MM.1S (cell line): ENCODE data around the gene TMTC2.

Source experiments
- DNase-seq: peaks from one replicate; pipeline ENCODE4 v3.0.0-alpha.2; 2015
- H2AFZ ChIP-seq: fragments of 300-600 bp; sonication (generic); 2 replicates; pipeline ENCODE4 v1.6.0; 2016; ENCODE audit warnings: antibody characterized with exemption, low read length
- H3F3A ChIP-seq: fragments of 300-600 bp; sonication (generic); 2 replicates; pipeline ENCODE4 v1.6.1; 2016; ENCODE audit warnings: mild to moderate bottlenecking, antibody characterized with exemption, low read length, moderate library complexity, mixed read lengths; ENCODE audit not compliant: insufficient read depth
- H3K27ac ChIP-seq: fragments of 300-600 bp; sonication (generic); 2 replicates; pipeline ENCODE4 v1.5.1; 2016; ENCODE audit warnings: mild to moderate bottlenecking, low read length
- H3K27me3 ChIP-seq: fragments of 300-600 bp; sonication (generic); replicated peaks from 2 replicates; pipeline ENCODE4 v1.6.0; 2016; ENCODE audit warnings: low read length; ENCODE audit not compliant: insufficient read depth
- H3K36me3 ChIP-seq: fragments of 300-600 bp; sonication (generic); replicated peaks from 2 replicates; pipeline ENCODE4 v1.6.1; 2016; ENCODE audit warnings: mild to moderate bottlenecking, low read length, mixed read lengths; ENCODE audit not compliant: insufficient read depth
- H3K4me1 ChIP-seq: fragments of 300-600 bp; sonication (generic); 2 replicates; pipeline ENCODE4 v1.6.1; 2016; ENCODE audit warnings: low read length, mixed read lengths
- H3K4me2 ChIP-seq: fragments of 300-600 bp; sonication (generic); 2 replicates; pipeline ENCODE4 v1.6.0; 2016; ENCODE audit warnings: low read depth, low read length
- H3K4me3 ChIP-seq: fragments of 300-600 bp; sonication (generic); 2 replicates; pipeline ENCODE4 v1.5.1; 2016; ENCODE audit warnings: low read length, mixed read lengths
- H3K79me2 ChIP-seq: fragments of 300-600 bp; sonication (generic); 2 replicates; pipeline ENCODE4 v1.6.1; 2016; ENCODE audit warnings: mixed run types, low read length, mixed read lengths
- H3K9ac ChIP-seq: fragments of 300-600 bp; sonication (generic); 2 replicates; pipeline ENCODE4 v1.6.1; 2016; ENCODE audit warnings: low read length, mixed read lengths
- H3K9me2 ChIP-seq: fragments of 300-600 bp; sonication (generic); replicated peaks from 2 replicates; pipeline ENCODE4 v1.6.1; 2016; ENCODE audit warnings: mild to moderate bottlenecking, low read length, mixed read lengths; ENCODE audit not compliant: insufficient read depth
- H3K9me3 ChIP-seq: fragments of 300-600 bp; sonication (generic); replicated peaks from 2 replicates; pipeline ENCODE4 v1.6.1; 2016; ENCODE audit warnings: mild to moderate bottlenecking, low read length, mixed read lengths; ENCODE audit not compliant: insufficient read depth
- H4K20me1 ChIP-seq: fragments of 300-600 bp; sonication (generic); 2 replicates; pipeline ENCODE4 v1.6.1; 2016; ENCODE audit warnings: mild to moderate bottlenecking, low read length, moderate library complexity, mixed read lengths; ENCODE audit not compliant: insufficient read depth
- EZH2 ChIP-seq: fragments of 300-600 bp; sonication (generic); optimal IDR thresholded peaks from 2 replicates; pipeline ENCODE3; 2017; ENCODE audit warnings: low read depth, mild to moderate bottlenecking, antibody characterized with exemption, low read length, mixed read lengths
- EZH2phosphoT487 ChIP-seq: fragments of 300-600 bp; sonication (generic); IDR thresholded peaks from 2 replicates; pipeline ENCODE4 v1.6.1; 2018; ENCODE audit warnings: antibody characterized with exemption, low read length
- TF ChIP-seq, protein P1 (sequence below): fragments of 300-600 bp; sonication (generic); IDR thresholded peaks from 2 replicates; pipeline ENCODE4 v1.5.1; 2016; ENCODE audit warnings: antibody characterized with exemption, low read length, mixed read lengths

TMTC2 gene

DNA sequence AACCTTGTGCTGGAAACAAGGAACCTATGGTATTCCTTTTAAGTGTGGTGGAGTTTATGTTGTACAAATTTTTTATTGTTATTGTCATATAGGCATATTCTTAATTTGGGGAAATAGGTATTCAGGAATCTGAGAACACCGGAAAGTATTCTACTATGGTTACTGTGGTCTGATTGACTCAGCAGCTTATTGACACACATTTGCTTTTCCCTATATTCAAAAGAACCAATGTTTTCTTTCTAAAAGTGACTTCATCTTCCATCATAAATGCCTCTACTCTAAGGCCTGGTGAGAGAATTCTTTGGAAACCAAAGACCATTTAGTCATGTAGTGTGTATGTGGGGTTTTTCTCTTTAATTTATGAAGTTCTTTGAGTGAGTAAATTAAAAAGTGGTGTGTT, 474.8 kb downstream of the TMTC2 start:
- Histone ChIP-seq H3K27ac (no peak overlapping the region), H3K9ac (no peak overlapping the region), H3K4me1 (peaks cover 8% of the 10 kb centered on the region; the same call in 1 of the 2 replicates), H3K36me3 (no peaks in the 10 kb centered on the region), H4K20me1 (no peaks in the 10 kb centered on the region), H3K9me3 (no peaks in the 10 kb centered on the region), H3K79me2 (no peaks in the 10 kb centered on the region), H3K4me3 (no peak overlapping the region), H3K4me2 (no peak overlapping the region), H3F3A (no peaks in the 10 kb centered on the region), H3K9me2 (no peaks in the 10 kb centered on the region), H2AFZ (no peak overlapping the region), H3K27me3 (no peaks in the 10 kb centered on the region)
- no peak for DNase-seq
- TF ChIP-seq, protein P1, sequence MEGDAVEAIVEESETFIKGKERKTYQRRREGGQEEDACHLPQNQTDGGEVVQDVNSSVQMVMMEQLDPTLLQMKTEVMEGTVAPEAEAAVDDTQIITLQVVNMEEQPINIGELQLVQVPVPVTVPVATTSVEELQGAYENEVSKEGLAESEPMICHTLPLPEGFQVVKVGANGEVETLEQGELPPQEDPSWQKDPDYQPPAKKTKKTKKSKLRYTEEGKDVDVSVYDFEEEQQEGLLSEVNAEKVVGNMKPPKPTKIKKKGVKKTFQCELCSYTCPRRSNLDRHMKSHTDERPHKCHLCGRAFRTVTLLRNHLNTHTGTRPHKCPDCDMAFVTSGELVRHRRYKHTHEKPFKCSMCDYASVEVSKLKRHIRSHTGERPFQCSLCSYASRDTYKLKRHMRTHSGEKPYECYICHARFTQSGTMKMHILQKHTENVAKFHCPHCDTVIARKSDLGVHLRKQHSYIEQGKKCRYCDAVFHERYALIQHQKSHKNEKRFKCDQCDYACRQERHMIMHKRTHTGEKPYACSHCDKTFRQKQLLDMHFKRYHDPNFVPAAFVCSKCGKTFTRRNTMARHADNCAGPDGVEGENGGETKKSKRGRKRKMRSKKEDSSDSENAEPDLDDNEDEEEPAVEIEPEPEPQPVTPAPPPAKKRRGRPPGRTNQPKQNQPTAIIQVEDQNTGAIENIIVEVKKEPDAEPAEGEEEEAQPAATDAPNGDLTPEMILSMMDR: no peak
- TF ChIP-seq EZH2 (no peak), EZH2phosphoT487 (no peak)

DNA sequence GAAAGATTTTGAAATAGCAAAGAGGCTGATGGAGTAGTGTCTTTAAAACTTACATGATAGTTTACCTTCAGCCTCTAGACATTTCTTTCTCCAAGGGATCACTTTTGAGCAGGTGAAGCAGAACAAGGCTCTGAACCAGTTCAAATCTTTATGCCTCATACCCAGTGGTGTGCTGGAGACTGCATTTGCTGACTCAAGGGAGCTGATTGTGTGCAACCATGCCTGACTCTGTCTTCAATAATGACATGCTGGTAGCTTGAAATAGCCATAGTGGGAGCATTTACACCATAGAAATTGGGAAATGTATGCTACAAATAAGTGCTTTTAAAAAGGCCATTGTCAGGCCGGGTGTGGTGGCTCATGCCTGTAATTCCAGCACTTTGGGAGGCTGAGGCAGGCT, 482.0 kb downstream of the TMTC2 start:
- TF ChIP-seq, protein P1: no peak
- no peaks in the 10 kb centered on the region for H3K4me1 ChIP-seq
- H3F3A ChIP-seq: no peaks in the 10 kb centered on the region
- no peak for DNase-seq
- H4K20me1 ChIP-seq: no peaks in the 10 kb centered on the region
- no peak overlapping the region for H3K4me3 ChIP-seq
- H3K9ac ChIP-seq: no peak overlapping the region
- no peaks in the 10 kb centered on the region for H3K36me3 ChIP-seq
- H3K27ac ChIP-seq: no peak overlapping the region
- no peaks in the 10 kb centered on the region for H3K79me2 ChIP-seq
- H2AFZ ChIP-seq: no peak overlapping the region
- no peaks in the 10 kb centered on the region for H3K9me3 ChIP-seq
- H3K27me3 ChIP-seq: no peaks in the 10 kb centered on the region
- H3K9me2 ChIP-seq: no peaks in the 10 kb centered on the region
- H3K4me2 ChIP-seq: no peak overlapping the region

GRCh38 chr12:83172441-83172840, 485.7 kb downstream of the TMTC2 start:
- Histone ChIP-seq H3K9me2 (no peaks in the 10 kb centered on the region), H4K20me1 (no peaks in the 10 kb centered on the region), H3K4me1 (no peaks in the 10 kb centered on the region), H3K9me3 (no peaks in the 10 kb centered on the region), H3K36me3 (no peaks in the 10 kb centered on the region), H3K9ac (no peak overlapping the region), H3K27me3 (no peaks in the 10 kb centered on the region), H3F3A (no peaks in the 10 kb centered on the region), H3K79me2 (no peaks in the 10 kb centered on the region), H3K4me2 (no peak overlapping the region), H3K4me3 (no peak overlapping the region), H2AFZ (no peak overlapping the region), H3K27ac (no peak overlapping the region)
- no peak for TF ChIP-seq EZH2
- no peak for TF ChIP-seq EZH2phosphoT487
- TF ChIP-seq, protein P1: no peak
- DNase-seq: no peak
